ENCODE results near the gene LRSAM1. TPM values are rescaled to one million over a fixed set of nuclear protein-coding genes. Genes with fewer than 3 reads are reported as not detected.
A peak's percentile ranks its signal among the peaks of the same experiment; 100 is the strongest.

LRSAM1 gene
- total RNA-seq, 4 donors from 2014 or later: 15.5 to 26.5 (median 20.2) TPM

DNA sequence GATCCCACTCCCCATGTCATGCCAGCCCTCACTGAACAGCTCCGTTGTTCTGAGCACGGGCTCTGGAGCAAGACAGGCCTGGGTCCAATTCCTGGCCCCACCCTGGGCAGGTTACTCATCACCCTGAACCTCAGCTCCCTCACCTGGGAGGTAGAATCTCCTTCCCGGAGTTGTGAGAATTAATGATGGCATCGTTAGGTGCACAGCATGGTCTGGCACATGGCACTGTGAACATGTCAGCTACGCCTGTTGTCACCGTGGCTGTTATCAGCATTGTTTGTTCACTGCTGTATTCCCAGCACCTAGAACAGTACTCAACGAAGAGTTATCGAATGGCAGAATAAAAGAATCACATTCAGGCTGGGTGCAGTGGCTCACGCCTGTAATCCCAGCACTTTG, 43.0 kb downstream of the LRSAM1 start:
- no peak overlapping the region for H3K4me3 ChIP-seq
- no peaks in the 10 kb centered on the region for H3K27me3 ChIP-seq
- 70% methylated on average over 2 of the region's 9 CpGs; no CpG with 5 or more reads in 1 of the 2 donors for WGBS, 2 donors (ENCODE audit: low coverage in 1 of 2)
- peak overlapping the region in 2 of 4 donors; percentile 17 to 59 for H3K27ac ChIP-seq
- peaks cover 0 to 93% of the 10 kb centered on the region in 2 donors for H3K36me3 ChIP-seq
- ATAC-seq: no peak
- H3K4me1 ChIP-seq: peaks cover 0 to 14% (median 0%) of the 10 kb centered on the region in 3 donors
- TF ChIP-seq POLR2A (IDR thresholded peaks at IDR 0.05) (no peak), POLR2AphosphoS5 (IDR thresholded peaks at IDR 0.05) (no peak), EP300 (IDR thresholded peaks at IDR 0.05) (no peak)
- TF ChIP-seq, protein P1, sequence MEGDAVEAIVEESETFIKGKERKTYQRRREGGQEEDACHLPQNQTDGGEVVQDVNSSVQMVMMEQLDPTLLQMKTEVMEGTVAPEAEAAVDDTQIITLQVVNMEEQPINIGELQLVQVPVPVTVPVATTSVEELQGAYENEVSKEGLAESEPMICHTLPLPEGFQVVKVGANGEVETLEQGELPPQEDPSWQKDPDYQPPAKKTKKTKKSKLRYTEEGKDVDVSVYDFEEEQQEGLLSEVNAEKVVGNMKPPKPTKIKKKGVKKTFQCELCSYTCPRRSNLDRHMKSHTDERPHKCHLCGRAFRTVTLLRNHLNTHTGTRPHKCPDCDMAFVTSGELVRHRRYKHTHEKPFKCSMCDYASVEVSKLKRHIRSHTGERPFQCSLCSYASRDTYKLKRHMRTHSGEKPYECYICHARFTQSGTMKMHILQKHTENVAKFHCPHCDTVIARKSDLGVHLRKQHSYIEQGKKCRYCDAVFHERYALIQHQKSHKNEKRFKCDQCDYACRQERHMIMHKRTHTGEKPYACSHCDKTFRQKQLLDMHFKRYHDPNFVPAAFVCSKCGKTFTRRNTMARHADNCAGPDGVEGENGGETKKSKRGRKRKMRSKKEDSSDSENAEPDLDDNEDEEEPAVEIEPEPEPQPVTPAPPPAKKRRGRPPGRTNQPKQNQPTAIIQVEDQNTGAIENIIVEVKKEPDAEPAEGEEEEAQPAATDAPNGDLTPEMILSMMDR (IDR thresholded peaks at IDR 0.05): no peak
- H3K9me3 ChIP-seq: no peaks in the 10 kb centered on the region

GRCh38 chr9:127495884-127496555, 44.7 kb downstream of the LRSAM1 start:
- 50 to 90% methylated on average over 2 of the region's 14 CpGs for WGBS, 2 donors (ENCODE audit: low coverage in 1 of 2)
- no peak for ATAC-seq
- TF ChIP-seq, protein P1 (IDR thresholded peaks at IDR 0.05): no peak
- TF ChIP-seq POLR2A (IDR thresholded peaks at IDR 0.05) (no peak), POLR2AphosphoS5 (IDR thresholded peaks at IDR 0.05) (no peak), EP300 (IDR thresholded peaks at IDR 0.05) (no peak)
- peaks cover 0 to 14% (median 0%) of the 10 kb centered on the region in 3 donors for H3K4me1 ChIP-seq
- no peaks in the 10 kb centered on the region for H3K27me3 ChIP-seq
- peaks cover 0 to 84% of the 10 kb centered on the region in 2 donors for H3K36me3 ChIP-seq
- H3K27ac ChIP-seq: peak overlapping the region in 1 of 4 donors; percentile 59
- no peak overlapping the region for H3K4me3 ChIP-seq
- no peaks in the 10 kb centered on the region for H3K9me3 ChIP-seq

GRCh38 chr9:127496974-127497373, 45.7 kb downstream of the LRSAM1 start:
- Histone ChIP-seq H3K4me1 (peaks cover 0 to 14% (median 0%) of the 10 kb centered on the region in 3 donors), H3K27me3 (no peaks in the 10 kb centered on the region), H3K27ac (no peak overlapping the region), H3K4me3 (no peak overlapping the region), H3K9me3 (no peaks in the 10 kb centered on the region), H3K36me3 (peaks cover 0 to 84% of the 10 kb centered on the region in 2 donors)
- no peak for ATAC-seq
- TF ChIP-seq POLR2AphosphoS5 (IDR thresholded peaks at IDR 0.05): no peak
- TF ChIP-seq POLR2A (IDR thresholded peaks at IDR 0.05): no peak
- TF ChIP-seq, protein P1 (IDR thresholded peaks at IDR 0.05): no peak
- TF ChIP-seq EP300 (IDR thresholded peaks at IDR 0.05): no peak
- WGBS, 2 donors (ENCODE audit: low coverage in 1 of 2): no CpG with 5 or more reads among the region's 12 CpGs

- no peaks in the 10 kb centered on the region for H3K9me3 ChIP-seq
- 78 to 87% methylated on average over 4 to 7 of the region's 13 CpGs for WGBS, 2 donors (ENCODE audit: low coverage in 1 of 2)
- peaks cover 0 to 14% (median 0%) of the 10 kb centered on the region in 3 donors for H3K4me1 ChIP-seq
- no peaks in the 10 kb centered on the region for H3K27me3 ChIP-seq
- TF ChIP-seq POLR2A (IDR thresholded peaks at IDR 0.05) (no peak), POLR2AphosphoS5 (IDR thresholded peaks at IDR 0.05) (no peak), EP300 (IDR thresholded peaks at IDR 0.05) (no peak)
- TF ChIP-seq, protein P1 (IDR thresholded peaks at IDR 0.05): no peak
- H3K27ac ChIP-seq: no peak overlapping the region
- H3K4me3 ChIP-seq: no peak overlapping the region
- H3K36me3 ChIP-seq: peaks cover 0 to 84% of the 10 kb centered on the region in 2 donors
- no peak for ATAC-seq
Measured at GRCh38 chr9:127497656-127498290, 46.5 kb downstream of the LRSAM1 start.

Data from gastroesophageal sphincter (tissue), 4 donors.